ENCODE data around the gene MPRIP. TPM values are rescaled to one million over a fixed set of nuclear protein-coding genes. Genes with fewer than 3 reads are reported as not detected.

The MPRIP gene
- total RNA-seq, 2 donors from 2014 or later = 359 to 405 TPM

GRCh38 chr17:17201271-17201670 lies 159.0 kb downstream of the MPRIP start:
- intact Hi-C loops (cut with DNase I) = loop anchor here (5.0 to 10.0 kb wide), 2 partner anchors 36 to 196 kb away; partner anchors contain the start of gene FLCN (in 1 of the 2)
- no peak for DNase-seq (ENCODE audit: low spot score)

GRCh38 chr17:17201907-17202306 lies 159.7 kb downstream of the MPRIP start:
- intact Hi-C loops (cut with DNase I) = loop anchor here (5.0 to 10.0 kb wide), 2 partner anchors 35 to 197 kb away; partner anchors contain the start of gene FLCN (in 1 of the 2)
- no peak for DNase-seq (ENCODE audit: low spot score)

- intact Hi-C loops (cut with DNase I) = loop anchor here (5.0 to 10.0 kb wide), 2 partner anchors 34 to 198 kb away; partner anchors contain the start of gene FLCN (in 1 of the 2)
- no peak for DNase-seq (ENCODE audit: low spot score)
Observed at GRCh38 chr17:17203173-17203730, 161.0 kb downstream of the MPRIP start.

GRCh38 chr17:17204041-17204591 lies 161.9 kb downstream of the MPRIP start:
- intact Hi-C loops (cut with DNase I) = loop anchor here (5.0 to 10.0 kb wide), 2 partner anchors 33 to 199 kb away; partner anchors contain the start of gene FLCN (in 1 of the 2)
- DNase-seq (ENCODE audit: low spot score) = no peak

GRCh38 chr17:17204635-17205231 lies 162.5 kb downstream of the MPRIP start:
- intact Hi-C loops (cut with DNase I) = loop anchor here (5.0 to 10.0 kb wide), 2 partner anchors 33 to 200 kb away; partner anchors contain the start of gene FLCN (in 1 of the 2)
- DNase-seq (ENCODE audit: low spot score) = no peak

GRCh38 chr17:17205368-17206123 lies 163.3 kb downstream of the MPRIP start:
- DNase-seq (ENCODE audit: low spot score) = peak; percentile 88

GRCh38 chr17:17206124-17206912 lies 164.1 kb downstream of the MPRIP start, which contains the start of gene PLD6:
Gene PLD6, minus strand, starts transcription at chr17:17206333. Its CDS starts 47 bp downstream, at chr17:17206286.
- intact Hi-C loops (cut with DNase I) = loop anchor here in 1 of 2 donors (10.0 kb wide), 1 partner anchor 202 kb away; no protein-coding TSS in a partner anchor
- peak; percentile 95 for DNase-seq (ENCODE audit: low spot score)

More at GRCh38 chr17:17205368-17206123, 163.3 kb downstream of the MPRIP start:
- intact Hi-C loops (cut with DNase I) = loop anchor here in 1 of 2 donors (10.0 kb wide), 1 partner anchor 201 kb away; no protein-coding TSS in a partner anchor

- no peak for DNase-seq (ENCODE audit: low spot score)
- intact Hi-C loops (cut with DNase I) = loop anchor here in 1 of 2 donors (10.0 kb wide), 1 partner anchor 202 kb away; no protein-coding TSS in a partner anchor
Observed at GRCh38 chr17:17206913-17207335, 164.7 kb downstream of the MPRIP start.

- no peak for DNase-seq (ENCODE audit: low spot score)
- intact Hi-C loops (cut with DNase I) = loop anchor here in 1 of 2 donors (10.0 kb wide), 1 partner anchor 203 kb away; no protein-coding TSS in a partner anchor
Observed at GRCh38 chr17:17207998-17208397, 165.7 kb downstream of the MPRIP start.

GRCh38 chr17:17213775-17214174 lies 171.5 kb downstream of the MPRIP start:
- intact Hi-C loops (cut with DNase I) = loop anchor here in 1 of 2 donors (10.0 kb wide), 1 partner anchor 209 kb away; no protein-coding TSS in a partner anchor
- no peak for DNase-seq (ENCODE audit: low spot score)

GRCh38 chr17:17214646-17215436 lies 172.6 kb downstream of the MPRIP start:
- no peak for DNase-seq (ENCODE audit: low spot score)
- intact Hi-C loops (cut with DNase I) = loop anchor here in 1 of 2 donors (10.0 kb wide), 1 partner anchor 210 kb away; no protein-coding TSS in a partner anchor

- intact Hi-C loops (cut with DNase I) = loop anchor here in 1 of 2 donors (10.0 kb wide), 1 partner anchor 211 kb away; no protein-coding TSS in a partner anchor
- DNase-seq (ENCODE audit: low spot score) = no peak
Observed at GRCh38 chr17:17215575-17215974, 173.3 kb downstream of the MPRIP start.

- intact Hi-C loops (cut with DNase I) = loop anchor here in 1 of 2 donors (10.0 kb wide), 1 partner anchor 211 kb away; no protein-coding TSS in a partner anchor
- no peak for DNase-seq (ENCODE audit: low spot score)
Observed at GRCh38 chr17:17216236-17216635, 174.0 kb downstream of the MPRIP start.

- intact Hi-C loops (cut with DNase I) = loop anchor here in 1 of 2 donors (10.0 kb wide), 1 partner anchor 212 kb away; no protein-coding TSS in a partner anchor
- DNase-seq (ENCODE audit: low spot score) = no peak
Observed at GRCh38 chr17:17216776-17217175, 174.5 kb downstream of the MPRIP start.

- intact Hi-C loops (cut with DNase I) = loop anchor here in 1 of 2 donors (10.0 kb wide), 1 partner anchor 213 kb away; no protein-coding TSS in a partner anchor
- no peak for DNase-seq (ENCODE audit: low spot score)
Observed at GRCh38 chr17:17217995-17218394, 175.7 kb downstream of the MPRIP start.

GRCh38 chr17:17220529-17220928 lies 178.3 kb downstream of the MPRIP start:
- intact Hi-C loops (cut with DNase I) = no loop called here
- DNase-seq (ENCODE audit: low spot score) = no peak

GRCh38 chr17:17221329-17221728 lies 179.1 kb downstream of the MPRIP start:
- DNase-seq (ENCODE audit: low spot score) = no peak
- intact Hi-C loops (cut with DNase I) = no loop called here
